Brain microvascular endothelial cell (primary cell): ENCODE data around the gene MYBPC2.

Experiments used
- DNase-seq: peaks from one replicate; pipeline ENCODE4 v3.0.0-alpha.2; 2020
- H3K27ac ChIP-seq: fragments of 250-450 bp; sonication (Bioruptor Pico); 2 replicates; pipeline ENCODE4 v1.5.1; 2020; ENCODE audit warnings: mild to moderate bottlenecking, moderate library complexity
- H3K27me3 ChIP-seq: fragments of 250-450 bp; sonication (Bioruptor Pico); replicated peaks from 2 replicates; pipeline ENCODE4 v1.5.1; 2020; ENCODE audit warnings: mild to moderate bottlenecking
- H3K36me3 ChIP-seq: fragments of 250-450 bp; sonication (Bioruptor Pico); replicated peaks from 2 replicates; pipeline ENCODE4 v1.5.1; 2020; ENCODE audit warnings: mild to moderate bottlenecking
- H3K4me3 ChIP-seq: 2 replicates; pipeline ENCODE4 v1.5.1; 2011; ENCODE audit warnings: low read depth, mild to moderate bottlenecking, control low read depth, low read length, moderate library complexity
- in situ Hi-C: cut with HindIII; loops from 2 replicates; pipeline ENCODE4 v1.10.0; 2017; ENCODE audit warnings: low sequenced_read_pairs, low pct_ligation_motif_present
- TF ChIP-seq, protein P1 (sequence below): IDR thresholded peaks from 2 replicates; pipeline ENCODE4 v1.5.1; 2011; ENCODE audit warnings: low read depth, mild to moderate bottlenecking, moderate library complexity, low read length, control low read depth, inconsistent platforms; ENCODE audit errors: missing control alignments

MYBPC2 gene

DNA sequence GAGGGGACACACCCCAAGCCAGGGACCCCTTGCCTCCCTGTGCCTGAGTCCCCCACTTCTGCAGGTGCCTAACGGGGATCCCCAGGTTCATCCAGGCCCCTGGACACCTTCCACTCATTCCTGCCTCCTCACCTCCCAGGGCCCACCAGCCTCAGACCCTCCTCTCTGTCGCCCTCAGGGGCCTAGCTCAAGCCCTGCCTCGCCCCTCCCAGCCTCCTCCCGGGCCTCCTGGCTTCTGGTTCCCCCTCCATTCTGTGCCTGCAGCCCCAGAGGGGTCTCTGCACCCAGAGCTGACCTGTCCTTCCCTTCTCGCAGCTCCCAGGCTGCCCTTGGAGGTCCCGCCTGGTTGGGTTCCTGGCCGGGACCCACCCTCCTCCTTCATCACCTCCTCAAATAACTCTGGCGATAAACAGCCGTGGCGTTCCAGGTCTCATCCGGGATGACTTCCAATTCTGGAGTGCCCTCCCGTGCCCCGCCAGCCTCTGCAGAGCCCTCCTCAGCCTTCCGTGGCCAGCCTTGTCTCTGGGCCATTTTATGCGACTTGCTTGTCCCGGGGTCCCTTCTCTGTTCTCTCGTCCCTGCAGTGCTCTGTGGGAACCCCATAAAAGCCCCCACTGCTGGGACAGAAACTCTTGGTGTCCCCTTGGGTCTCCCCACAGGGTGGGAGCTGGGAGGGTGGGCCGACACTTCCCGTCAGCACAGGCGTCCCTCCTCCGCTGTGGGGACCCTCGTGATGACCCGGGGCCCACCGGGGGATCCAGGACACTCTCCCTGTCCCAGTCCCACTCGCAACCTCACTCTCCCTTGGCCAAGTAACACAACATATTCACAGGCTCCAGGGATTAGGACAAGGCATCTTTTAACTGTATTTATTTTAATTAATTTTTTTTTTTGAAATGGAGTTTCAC lies 69.1 kb downstream of the MYBPC2 start:
- Histone ChIP-seq H3K27me3 (peaks cover 19% of the 10 kb centered on the region), H3K4me3 (no peak overlapping the region), H3K27ac (no peak overlapping the region), H3K36me3 (no peaks in the 10 kb centered on the region)
- no peak for DNase-seq
- in situ Hi-C loops = no loop called here
- TF ChIP-seq, protein P1, sequence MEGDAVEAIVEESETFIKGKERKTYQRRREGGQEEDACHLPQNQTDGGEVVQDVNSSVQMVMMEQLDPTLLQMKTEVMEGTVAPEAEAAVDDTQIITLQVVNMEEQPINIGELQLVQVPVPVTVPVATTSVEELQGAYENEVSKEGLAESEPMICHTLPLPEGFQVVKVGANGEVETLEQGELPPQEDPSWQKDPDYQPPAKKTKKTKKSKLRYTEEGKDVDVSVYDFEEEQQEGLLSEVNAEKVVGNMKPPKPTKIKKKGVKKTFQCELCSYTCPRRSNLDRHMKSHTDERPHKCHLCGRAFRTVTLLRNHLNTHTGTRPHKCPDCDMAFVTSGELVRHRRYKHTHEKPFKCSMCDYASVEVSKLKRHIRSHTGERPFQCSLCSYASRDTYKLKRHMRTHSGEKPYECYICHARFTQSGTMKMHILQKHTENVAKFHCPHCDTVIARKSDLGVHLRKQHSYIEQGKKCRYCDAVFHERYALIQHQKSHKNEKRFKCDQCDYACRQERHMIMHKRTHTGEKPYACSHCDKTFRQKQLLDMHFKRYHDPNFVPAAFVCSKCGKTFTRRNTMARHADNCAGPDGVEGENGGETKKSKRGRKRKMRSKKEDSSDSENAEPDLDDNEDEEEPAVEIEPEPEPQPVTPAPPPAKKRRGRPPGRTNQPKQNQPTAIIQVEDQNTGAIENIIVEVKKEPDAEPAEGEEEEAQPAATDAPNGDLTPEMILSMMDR = no peak

DNA sequence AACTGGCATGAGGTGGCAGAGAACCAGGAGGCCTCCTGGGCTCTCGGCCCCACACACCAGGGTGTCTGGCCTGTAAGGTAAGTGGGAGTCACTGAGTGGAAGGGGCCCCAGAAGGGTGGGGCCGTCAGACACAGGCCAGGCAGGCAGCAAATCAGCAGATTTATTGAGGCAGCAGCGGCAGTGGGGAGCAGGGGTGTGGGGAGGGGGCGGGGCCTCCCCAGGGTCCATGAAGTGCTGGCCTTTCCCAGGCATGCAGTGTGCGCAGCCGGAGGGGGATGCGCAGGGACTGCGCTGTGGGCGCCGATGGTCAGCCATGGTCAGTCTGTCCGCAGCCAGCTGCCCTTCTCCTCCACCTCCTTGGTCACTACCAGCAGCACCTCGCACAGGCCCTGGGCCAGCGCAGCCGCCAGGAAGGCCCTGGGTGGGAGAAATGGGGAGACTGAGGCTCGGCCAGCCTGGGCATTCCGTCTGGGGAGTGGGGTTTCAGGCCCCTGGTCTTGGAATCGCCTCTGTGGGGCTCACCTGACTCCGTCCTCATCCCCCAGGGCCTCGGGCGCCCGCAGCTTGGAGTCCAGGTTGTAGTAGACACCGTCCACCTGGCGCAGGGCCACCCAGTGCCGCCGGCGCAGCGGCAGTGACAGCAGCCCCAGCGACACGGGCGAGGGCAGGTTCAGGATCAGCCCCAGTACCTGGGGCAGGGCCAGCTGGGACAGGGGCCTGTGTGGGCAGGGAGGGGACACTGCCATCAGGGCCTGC lies 73.3 kb downstream of the MYBPC2 start:
- in situ Hi-C loops = no loop called here
- TF ChIP-seq, protein P1 = no peak
- no peak for DNase-seq
- Histone ChIP-seq H3K27ac (no peak overlapping the region), H3K36me3 (no peaks in the 10 kb centered on the region), H3K27me3 (peaks cover 5% of the 10 kb centered on the region), H3K4me3 (no peak overlapping the region)

DNA sequence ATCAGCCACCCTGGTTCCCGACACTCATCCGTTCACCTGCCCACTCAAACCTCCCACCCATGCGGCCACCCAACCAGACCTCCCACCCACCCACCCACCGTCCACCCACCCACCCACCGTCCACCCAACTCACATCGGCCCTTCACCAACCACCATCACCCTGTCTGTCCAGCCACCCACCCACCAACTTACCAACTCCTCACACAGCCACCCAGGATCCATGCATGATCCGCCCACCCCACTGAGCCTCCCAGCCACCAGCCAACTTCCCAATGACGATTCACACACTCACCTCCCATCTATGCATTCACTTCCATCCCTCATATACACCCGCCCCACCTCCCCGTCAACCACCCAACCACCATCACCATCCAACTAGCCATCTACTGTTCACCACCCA lies 74.0 kb downstream of the MYBPC2 start:
- H3K36me3 ChIP-seq = no peaks in the 10 kb centered on the region
- TF ChIP-seq, protein P1 = no peak
- H3K4me3 ChIP-seq = no peak overlapping the region
- in situ Hi-C loops = no loop called here
- no peaks in the 10 kb centered on the region for H3K27me3 ChIP-seq
- H3K27ac ChIP-seq = no peak overlapping the region
- no peak for DNase-seq

DNA sequence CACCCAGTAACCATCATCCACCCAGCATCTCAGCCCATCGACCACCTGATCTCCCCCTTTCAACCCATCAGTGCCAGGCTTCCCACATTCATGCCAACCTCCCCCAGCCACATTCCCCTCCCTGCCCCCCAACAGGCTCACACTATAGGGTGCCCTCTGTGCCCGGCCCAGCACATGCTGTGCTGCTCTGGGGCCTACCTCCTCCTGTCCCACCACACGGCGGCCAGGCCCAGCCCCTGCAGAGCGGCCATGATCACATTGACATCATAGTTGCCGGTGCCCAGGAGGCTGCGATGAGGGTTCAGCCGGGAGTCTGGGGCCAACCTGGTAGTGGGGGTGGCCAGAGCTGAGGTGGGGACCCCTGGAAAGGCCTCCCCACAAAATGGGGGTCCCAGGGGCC lies 74.7 kb downstream of the MYBPC2 start:
- H3K4me3 ChIP-seq = no peak overlapping the region
- DNase-seq = no peak
- no peaks in the 10 kb centered on the region for H3K27me3 ChIP-seq
- TF ChIP-seq, protein P1 = no peak
- no peaks in the 10 kb centered on the region for H3K36me3 ChIP-seq
- no peak overlapping the region for H3K27ac ChIP-seq
- in situ Hi-C loops = no loop called here

DNA sequence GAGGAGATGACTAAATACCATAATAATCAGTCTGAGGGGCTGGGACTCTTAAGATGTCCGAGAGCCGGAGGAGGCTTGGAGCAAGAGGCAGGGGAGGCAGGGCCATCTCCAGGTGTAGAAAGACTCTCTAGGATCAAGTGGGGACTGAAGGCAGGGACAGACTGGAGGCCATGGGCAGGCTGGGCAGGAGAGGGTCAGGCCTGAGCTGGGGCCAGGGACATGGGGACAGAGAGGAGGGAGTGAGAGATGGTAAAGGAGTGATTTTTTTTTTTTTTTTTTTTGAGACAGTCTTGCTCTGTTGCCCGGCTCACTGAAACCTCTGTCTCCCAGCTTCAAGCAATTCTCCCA lies 76.1 kb downstream of the MYBPC2 start:
- TF ChIP-seq, protein P1 = no peak

More for the DNA sequence above, 76.1 kb downstream of the MYBPC2 start:
- in situ Hi-C loops = no loop called here
- Histone ChIP-seq H3K36me3 (no peaks in the 10 kb centered on the region), H3K27me3 (no peaks in the 10 kb centered on the region), H3K4me3 (no peak overlapping the region), H3K27ac (no peak overlapping the region)
- DNase-seq = no peak
